Measurements from ENCODE around the gene IGFL3. TPM values are rescaled to one million over a fixed set of nuclear protein-coding genes. Genes with fewer than 3 reads are reported as not detected.
"Not testable (repeated sequence)": the region's sequence is repeated elsewhere in the genome, so short reads cannot be mapped to it uniquely, and the experiment has no call there.

Gene IGFL3
- total RNA-seq, 1 donor from 2014 or later, result not detected

GRCh38 chr19:46112527-46112926 lies 12.0 kb downstream of the IGFL3 start:
- H3K4me1 Mint-ChIP-seq (ENCODE audit: unreplicated experiment), result peaks cover 24% of the 10 kb centered on the region
- H3K9me3 Mint-ChIP-seq, result no peaks in the 10 kb centered on the region
- DNase-seq (ENCODE audit: extremely low spot score, unreplicated experiment), result no peak
- no peak overlapping the region for H3K4me3 Mint-ChIP-seq
- no peaks in the 10 kb centered on the region for H3K36me3 Mint-ChIP-seq
- no peaks in the 10 kb centered on the region for H3K27me3 Mint-ChIP-seq
- no peak for TF ChIP-seq CTCF (conservative IDR thresholded peaks at IDR 0.05)
- H3K27ac Mint-ChIP-seq, result peak overlapping the region; percentile 11

- no peak for DNase-seq (ENCODE audit: extremely low spot score, unreplicated experiment)
- Mint-ChIP-seq H3K27me3 (no peaks in the 10 kb centered on the region), H3K36me3 (no peaks in the 10 kb centered on the region)
Measured at GRCh38 chr19:46111376-46111775, 13.1 kb downstream of the IGFL3 start.

GRCh38 chr19:46109876-46110275 lies 14.6 kb downstream of the IGFL3 start:
- H3K9me3 Mint-ChIP-seq, result no peaks in the 10 kb centered on the region
- H3K4me3 Mint-ChIP-seq, result peak overlapping the region; percentile 58
- no peak for TF ChIP-seq CTCF (conservative IDR thresholded peaks at IDR 0.05)
- H3K27me3 Mint-ChIP-seq, result no peaks in the 10 kb centered on the region
- H3K36me3 Mint-ChIP-seq, result no peaks in the 10 kb centered on the region
- H3K4me1 Mint-ChIP-seq (ENCODE audit: unreplicated experiment), result peaks cover 15% of the 10 kb centered on the region
- H3K27ac Mint-ChIP-seq, result peak overlapping the region; percentile 99
- DNase-seq (ENCODE audit: extremely low spot score, unreplicated experiment), result no peak

More at GRCh38 chr19:46111376-46111775, 13.1 kb downstream of the IGFL3 start:
- Mint-ChIP-seq H3K4me3 (no peak overlapping the region), H3K27ac (peak overlapping the region; percentile 59), H3K9me3 (no peaks in the 10 kb centered on the region), H3K4me1 (ENCODE audit: unreplicated experiment) (peaks cover 24% of the 10 kb centered on the region)
- no peak for TF ChIP-seq CTCF (conservative IDR thresholded peaks at IDR 0.05)

- no peaks in the 10 kb centered on the region for H3K9me3 Mint-ChIP-seq
- H3K36me3 Mint-ChIP-seq, result no peaks in the 10 kb centered on the region
- no peaks in the 10 kb centered on the region for H3K27me3 Mint-ChIP-seq
- peaks cover under 1% of the 10 kb centered on the region for H3K4me1 Mint-ChIP-seq (ENCODE audit: unreplicated experiment)
- DNase-seq (ENCODE audit: extremely low spot score, unreplicated experiment), result no peak
- no peak overlapping the region for H3K4me3 Mint-ChIP-seq
- H3K27ac Mint-ChIP-seq, result no peak overlapping the region
- TF ChIP-seq CTCF (conservative IDR thresholded peaks at IDR 0.05), result no peak
Measured at GRCh38 chr19:46107371-46107770, 17.1 kb downstream of the IGFL3 start.

- not testable (repeated sequence) for H3K9me3 Mint-ChIP-seq; H3K36me3 Mint-ChIP-seq; H3K27ac Mint-ChIP-seq; H3K4me3 Mint-ChIP-seq; H3K27me3 Mint-ChIP-seq; H3K4me1 Mint-ChIP-seq (ENCODE audit: unreplicated experiment); DNase-seq (ENCODE audit: extremely low spot score, unreplicated experiment)
Measured at GRCh38 chr19:46102333-46102732, 22.2 kb downstream of the IGFL3 start.

- H3K27ac Mint-ChIP-seq, result no peak overlapping the region
- DNase-seq (ENCODE audit: extremely low spot score, unreplicated experiment), result no peak
- H3K36me3 Mint-ChIP-seq, result no peaks in the 10 kb centered on the region
- H3K4me3 Mint-ChIP-seq, result no peak overlapping the region
- peaks cover 8% of the 10 kb centered on the region for H3K27me3 Mint-ChIP-seq
- TF ChIP-seq CTCF (conservative IDR thresholded peaks at IDR 0.05), result no peak
- H3K9me3 Mint-ChIP-seq, result peaks cover 4% of the 10 kb centered on the region
- peaks cover 8% of the 10 kb centered on the region for H3K4me1 Mint-ChIP-seq (ENCODE audit: unreplicated experiment)
Measured at GRCh38 chr19:46101293-46101692, 23.2 kb downstream of the IGFL3 start.
